Dermis blood vessel endothelial cell (primary cell): ENCODE measurements around the gene INSIG1. TPM values are rescaled to one million over a fixed set of nuclear protein-coding genes. Genes with fewer than 3 reads are reported as not detected.

Experiments used
- DNase-seq: peaks from one replicate; pipeline ENCODE4 v3.0.0; 2010
- total RNA-seq: library from RNA; depleted of rRNA; stranded (reverse); fragments of >200 nt; gene quantifications from 2 replicates; pipeline ENCODE4 v1.2.3, GENCODE V29; 2014

Gene INSIG1
- total RNA-seq, 1 donor from 2014 or later: 93.9 TPM

GRCh38 chr7:155333346-155334234, 35.9 kb downstream of the INSIG1 start:
- DNase-seq: no peak

- no peak for DNase-seq
Observed at GRCh38 chr7:155336812-155337602, 39.3 kb downstream of the INSIG1 start.

GRCh38 chr7:155337946-155338631, 40.4 kb downstream of the INSIG1 start:
- DNase-seq: no peak

- DNase-seq: no peak
Observed at GRCh38 chr7:155338632-155339320, 41.1 kb downstream of the INSIG1 start.

GRCh38 chr7:155339474-155339873, 41.8 kb downstream of the INSIG1 start:
- DNase-seq: no peak

GRCh38 chr7:155340071-155340531, 42.4 kb downstream of the INSIG1 start:
- no peak for DNase-seq

- no peak for DNase-seq
Observed at GRCh38 chr7:155340721-155341120, 43.0 kb downstream of the INSIG1 start.

- DNase-seq: no peak
Observed at GRCh38 chr7:155341463-155341983, 43.8 kb downstream of the INSIG1 start.

- no peak for DNase-seq
Observed at GRCh38 chr7:155342313-155342712, 44.6 kb downstream of the INSIG1 start.

GRCh38 chr7:155343150-155343549, 45.5 kb downstream of the INSIG1 start:
- no peak for DNase-seq

- no peak for DNase-seq
Observed at GRCh38 chr7:155343661-155344121, 46.0 kb downstream of the INSIG1 start.

- no peak for DNase-seq
Observed at GRCh38 chr7:155344270-155344617, 46.6 kb downstream of the INSIG1 start.

- peak; percentile 76 for DNase-seq
Observed at GRCh38 chr7:155344618-155345433, 47.1 kb downstream of the INSIG1 start.

- DNase-seq: no peak
Observed at GRCh38 chr7:155345490-155345889, 47.8 kb downstream of the INSIG1 start.

GRCh38 chr7:155346285-155346684, 48.6 kb downstream of the INSIG1 start:
- no peak for DNase-seq

GRCh38 chr7:155348806-155349205, 51.1 kb downstream of the INSIG1 start:
- DNase-seq: no peak

- no peak for DNase-seq
Observed at GRCh38 chr7:155349601-155350331, 52.1 kb downstream of the INSIG1 start.

GRCh38 chr7:155351120-155351870, 53.6 kb downstream of the INSIG1 start:
- no peak for DNase-seq

GRCh38 chr7:155352076-155352752, 54.5 kb downstream of the INSIG1 start:
- DNase-seq: no peak
